Adrenal gland (tissue), 5 donors: ENCODE results near the gene PARP16.

Experiments
- POLR2A ChIP-seq, 2 donors: fragments of 450-650 bp; IDR thresholded peaks; one replicate each; pipeline ENCODE4 v1.6.1; 2017; ENCODE audit warnings: antibody characterized with exemption in 2 of 2, mild to moderate bottlenecking in 2 of 2, moderate library complexity in 1 of 2
- TF ChIP-seq, protein P1 (sequence below), 6 experiments: fragments of 450-650 bp in 4 of 6; fragments of 200-600 bp in 2 of 6; sonication (generic) in 1 of 6; IDR thresholded peaks; 1 replicate in 5 of 6; 2 replicates in 1 of 6; pipeline versions ENCODE4 v1.5.1 to v1.8.0; 2016 to 2021; ENCODE audit warnings: antibody characterized with exemption in 6 of 6, mild to moderate bottlenecking in 2 of 6, moderate library complexity in 1 of 6
- donor health status: DM: no; HTN: no; CAD: no.

GRCh38 chr15:65327651-65328393 lies 41.1 kb upstream of the PARP16 start:
- TF ChIP-seq, protein P1, sequence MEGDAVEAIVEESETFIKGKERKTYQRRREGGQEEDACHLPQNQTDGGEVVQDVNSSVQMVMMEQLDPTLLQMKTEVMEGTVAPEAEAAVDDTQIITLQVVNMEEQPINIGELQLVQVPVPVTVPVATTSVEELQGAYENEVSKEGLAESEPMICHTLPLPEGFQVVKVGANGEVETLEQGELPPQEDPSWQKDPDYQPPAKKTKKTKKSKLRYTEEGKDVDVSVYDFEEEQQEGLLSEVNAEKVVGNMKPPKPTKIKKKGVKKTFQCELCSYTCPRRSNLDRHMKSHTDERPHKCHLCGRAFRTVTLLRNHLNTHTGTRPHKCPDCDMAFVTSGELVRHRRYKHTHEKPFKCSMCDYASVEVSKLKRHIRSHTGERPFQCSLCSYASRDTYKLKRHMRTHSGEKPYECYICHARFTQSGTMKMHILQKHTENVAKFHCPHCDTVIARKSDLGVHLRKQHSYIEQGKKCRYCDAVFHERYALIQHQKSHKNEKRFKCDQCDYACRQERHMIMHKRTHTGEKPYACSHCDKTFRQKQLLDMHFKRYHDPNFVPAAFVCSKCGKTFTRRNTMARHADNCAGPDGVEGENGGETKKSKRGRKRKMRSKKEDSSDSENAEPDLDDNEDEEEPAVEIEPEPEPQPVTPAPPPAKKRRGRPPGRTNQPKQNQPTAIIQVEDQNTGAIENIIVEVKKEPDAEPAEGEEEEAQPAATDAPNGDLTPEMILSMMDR (IDR thresholded peaks at IDR 0.05), result no peak
- TF ChIP-seq POLR2A (IDR thresholded peaks at IDR 0.05), result no peak
